Kidney (tissue), 14 donors: ENCODE results near the gene CMSS1. TPM values are rescaled to one million over a fixed set of nuclear protein-coding genes. Genes with fewer than 3 reads are reported as not detected.

Experiments used
- DNase-seq, 5 donors: peaks; one replicate each; pipeline ENCODE4 v3.0.0-alpha.2; 2013 to 2020
- FAIRE-seq: peaks from 2 replicates; lab custom pipeline; 2012; peaks lifted over from hg19 to GRCh38; lab: Jason Lieb, UNC
- H3K27ac ChIP-seq, 2 donors: one replicate each; pipeline ENCODE4 v1.7.0; 2013; ENCODE audit warnings: low read depth in 2 of 2, low read length in 2 of 2, inconsistent platforms in 1 of 2
- H3K27me3 ChIP-seq: one replicate; pipeline ENCODE4 v1.7.1; 2013; ENCODE audit warnings: low read length, inconsistent platforms; ENCODE audit not compliant: control insufficient read depth, insufficient read depth
- H3K36me3 ChIP-seq, 3 donors: one replicate each; pipeline versions ENCODE4 v1.7.0 to v1.7.1; 2013; ENCODE audit warnings: low read length in 3 of 3, control low read depth in 1 of 3, inconsistent platforms in 1 of 3; ENCODE audit not compliant: insufficient read depth in 3 of 3, control insufficient read depth in 2 of 3
- H3K4me1 ChIP-seq, 3 donors: one replicate each; pipeline versions ENCODE4 v1.7.0 to v1.7.1; 2013; ENCODE audit warnings: low read length in 3 of 3, inconsistent platforms in 1 of 3, low read depth in 1 of 3; ENCODE audit not compliant: control insufficient read depth in 2 of 3, insufficient read depth in 2 of 3
- H3K4me3 ChIP-seq, 3 donors: one replicate each; pipeline versions ENCODE4 v1.7.0 to v1.8.1; 2013; ENCODE audit warnings: low read length in 3 of 3, control low read depth in 1 of 3, inconsistent platforms in 1 of 3
- H3K9ac ChIP-seq, 3 donors: one replicate each; pipeline versions ENCODE4 v1.7.0 to v1.7.1; 2013; ENCODE audit warnings: low read length in 3 of 3, control low read depth in 1 of 3, inconsistent platforms in 1 of 3
- H3K9me3 ChIP-seq, 3 donors: one replicate each; pipeline versions ENCODE4 v1.7.0 to v1.7.1; 2013; ENCODE audit warnings: low read length in 3 of 3, control low read depth in 1 of 3, inconsistent platforms in 1 of 3; ENCODE audit not compliant: control insufficient read depth in 2 of 3, insufficient read depth in 1 of 3
- intact Hi-C: fragments of 100-400 bp; cut with DNase I; formaldehyde crosslinking; loops from one replicate; pipeline ENCODE4 v1.11.1; 2022
- polyA plus RNA-seq: library from polyadenylated mRNA; stranded (reverse); fragments of 350-450 nt; fragmentation: Illumina TruSeq; extraction: RNeasy Lipid Tissue Mini Kit (QIAGEN cat#74804); gene quantifications from one replicate; pipeline ENCODE4 v1.2.3, GENCODE V29; 2014; ENCODE audit warnings: low read depth, low replicate concordance; ENCODE audit not compliant: insufficient read depth
- total RNA-seq: library from RNA; stranded (reverse); fragmentation: NEBNext Ultra II Directional; extraction: Animal tissue kit (Norgen Biotek cat#: 25700); gene quantifications from one replicate; pipeline ENCODE4 v1.2.1, GENCODE V29; 2021
- TF ChIP-seq, protein P1 (sequence below): IDR thresholded peaks from 3 replicates; pipeline ENCODE4 v1.5.1; 2012; ENCODE audit warnings: mild to moderate bottlenecking, moderate library complexity, borderline replicate concordance; ENCODE audit not compliant: insufficient read depth; ENCODE audit errors: extremely low read depth
- donor health status: control.
- donor health status: control.
- donor health status: control.
- donor health status: control.
- donor health status: control.
- donor health status: DM: yes; HTN: yes; CAD: no.
- donor health status: Normal renal cell carcinoma (clear cell type).

CMSS1 gene
- total and polyA plus RNA-seq, 2 donors from 2014 or later: 26.4 to 27.0 TPM

DNA sequence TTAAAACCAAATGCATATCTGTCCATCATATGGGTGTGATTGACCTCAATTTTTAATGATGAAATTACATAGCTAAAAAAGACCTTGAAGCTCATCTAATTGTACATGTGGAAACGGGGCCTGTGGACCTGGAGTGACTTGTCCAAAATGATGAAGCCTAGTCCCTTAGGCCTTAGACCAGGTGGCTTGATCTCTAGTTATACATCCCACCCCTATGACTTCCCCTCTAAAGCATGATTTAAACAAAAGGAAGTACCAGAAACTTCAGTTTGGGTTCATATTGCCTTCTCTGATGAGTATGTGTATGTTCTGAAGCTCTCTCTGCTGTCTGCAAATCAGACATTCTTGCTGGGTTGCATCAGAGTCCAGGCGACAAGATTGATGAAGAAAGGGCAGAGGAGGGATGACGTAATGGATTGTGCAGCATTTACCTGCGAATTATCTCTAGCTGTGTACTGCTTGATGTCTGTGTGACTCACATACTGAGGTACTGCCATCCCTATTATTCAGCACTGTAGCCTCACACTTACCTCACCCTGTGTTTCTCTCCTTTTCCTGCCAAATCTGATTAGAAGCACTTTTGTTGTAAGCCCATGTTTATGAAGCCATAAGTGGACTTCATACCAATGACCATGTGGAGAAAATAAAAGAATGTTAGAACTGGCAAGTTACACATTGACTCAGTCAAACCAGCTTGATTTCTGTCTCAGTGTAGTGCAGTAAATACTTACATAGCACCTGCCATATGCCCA, 185.1 kb downstream of the CMSS1 start:
- intact Hi-C loops: no loop called here
- Histone ChIP-seq H3K9ac (no peak overlapping the region), H3K27me3 (no peaks in the 10 kb centered on the region), H3K36me3 (no peaks in the 10 kb centered on the region), H3K9me3 (no peaks in the 10 kb centered on the region), H3K4me1 (peaks cover 9 to 15% (median 10%) of the 10 kb centered on the region in 3 donors), H3K4me3 (peak overlapping the region in 1 of 3 donors; percentile 7), H3K27ac (no peak overlapping the region)
- FAIRE-seq (no peak), DNase-seq (peak in 4 of 5 donors; percentile 27 to 72 (median 48))
- TF ChIP-seq, protein P1, sequence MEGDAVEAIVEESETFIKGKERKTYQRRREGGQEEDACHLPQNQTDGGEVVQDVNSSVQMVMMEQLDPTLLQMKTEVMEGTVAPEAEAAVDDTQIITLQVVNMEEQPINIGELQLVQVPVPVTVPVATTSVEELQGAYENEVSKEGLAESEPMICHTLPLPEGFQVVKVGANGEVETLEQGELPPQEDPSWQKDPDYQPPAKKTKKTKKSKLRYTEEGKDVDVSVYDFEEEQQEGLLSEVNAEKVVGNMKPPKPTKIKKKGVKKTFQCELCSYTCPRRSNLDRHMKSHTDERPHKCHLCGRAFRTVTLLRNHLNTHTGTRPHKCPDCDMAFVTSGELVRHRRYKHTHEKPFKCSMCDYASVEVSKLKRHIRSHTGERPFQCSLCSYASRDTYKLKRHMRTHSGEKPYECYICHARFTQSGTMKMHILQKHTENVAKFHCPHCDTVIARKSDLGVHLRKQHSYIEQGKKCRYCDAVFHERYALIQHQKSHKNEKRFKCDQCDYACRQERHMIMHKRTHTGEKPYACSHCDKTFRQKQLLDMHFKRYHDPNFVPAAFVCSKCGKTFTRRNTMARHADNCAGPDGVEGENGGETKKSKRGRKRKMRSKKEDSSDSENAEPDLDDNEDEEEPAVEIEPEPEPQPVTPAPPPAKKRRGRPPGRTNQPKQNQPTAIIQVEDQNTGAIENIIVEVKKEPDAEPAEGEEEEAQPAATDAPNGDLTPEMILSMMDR: no peak

DNA sequence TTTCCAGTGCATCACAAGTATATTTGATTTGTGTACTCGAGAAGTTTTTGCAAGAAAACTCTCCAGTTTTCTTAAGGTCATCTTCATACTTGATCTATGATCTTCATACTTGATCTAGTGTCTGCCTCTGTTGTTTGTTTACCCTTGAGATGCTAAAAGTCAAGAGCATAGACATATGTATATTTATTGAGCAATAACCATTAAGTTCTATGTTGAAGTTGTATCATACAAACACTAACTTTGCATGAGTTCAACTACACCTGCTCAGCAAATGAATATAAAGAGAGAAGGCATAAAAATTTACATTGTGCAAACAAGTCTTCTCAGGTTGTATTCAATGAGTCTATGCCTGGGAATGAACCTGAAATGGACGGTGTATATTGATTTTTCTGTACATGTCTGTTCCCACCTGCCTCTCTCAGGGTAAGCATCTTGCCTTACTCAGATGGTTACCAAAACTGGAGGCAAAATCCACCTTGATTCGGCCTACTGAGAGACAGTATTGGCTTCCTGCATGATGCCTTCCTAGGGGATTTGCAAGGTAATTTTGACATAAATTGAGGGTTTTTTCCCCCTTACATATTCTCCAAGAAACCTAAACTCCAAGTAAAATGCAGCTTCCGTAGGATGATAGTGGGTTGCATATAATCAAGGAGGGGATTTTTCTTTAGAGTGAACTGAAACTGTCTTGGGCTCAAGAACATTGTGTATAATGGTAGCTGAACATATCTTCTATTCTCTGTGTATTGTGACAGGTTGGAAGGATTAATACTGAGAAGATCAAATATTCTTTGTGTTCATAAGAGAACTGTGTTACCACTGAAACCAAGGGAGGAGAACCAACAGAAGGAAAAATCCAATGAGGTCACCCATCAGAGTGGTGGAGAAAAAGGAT, 186.2 kb downstream of the CMSS1 start:
- Histone ChIP-seq H3K9me3 (no peaks in the 10 kb centered on the region), H3K27ac (no peak overlapping the region), H3K27me3 (no peaks in the 10 kb centered on the region), H3K4me1 (peaks cover 9 to 22% (median 10%) of the 10 kb centered on the region in 3 donors), H3K36me3 (no peaks in the 10 kb centered on the region), H3K4me3 (no peak overlapping the region), H3K9ac (no peak overlapping the region)
- DNase-seq (no peak), FAIRE-seq (no peak)
- intact Hi-C loops: no loop called here
- TF ChIP-seq, protein P1: no peak

DNA sequence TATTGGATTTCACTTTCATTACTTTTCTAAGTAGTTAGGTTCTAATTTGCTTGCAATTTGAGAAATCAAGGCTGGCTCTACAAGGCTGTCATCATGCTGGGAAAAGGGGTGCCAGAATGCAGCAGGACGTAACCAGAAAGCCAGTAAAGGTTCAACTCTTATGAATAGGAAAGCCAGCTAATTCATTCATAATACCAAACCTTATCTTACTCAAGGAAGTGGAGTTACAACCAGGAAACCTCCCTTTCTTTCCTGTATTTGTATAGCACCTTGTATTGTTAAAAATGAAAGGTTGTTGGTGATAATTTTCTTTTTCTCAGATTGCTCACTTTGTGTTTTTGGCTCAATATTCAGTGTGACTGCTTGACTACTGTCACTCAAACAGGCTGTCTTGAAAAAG, 187.3 kb downstream of the CMSS1 start:
- Histone ChIP-seq H3K9me3 (no peaks in the 10 kb centered on the region), H3K4me1 (peaks cover 9 to 22% (median 10%) of the 10 kb centered on the region in 3 donors), H3K4me3 (no peak overlapping the region), H3K9ac (no peak overlapping the region), H3K27ac (no peak overlapping the region), H3K27me3 (no peaks in the 10 kb centered on the region), H3K36me3 (no peaks in the 10 kb centered on the region)
- TF ChIP-seq, protein P1: no peak
- FAIRE-seq: no peak
- intact Hi-C loops: no loop called here
- no peak for DNase-seq
